DND-41 (cell line): ENCODE measurements around the gene HOXA5.

Source experiments
- CTCF ChIP-seq: IDR thresholded peaks from 2 replicates; pipeline ENCODE4 v1.5.1; 2012; ENCODE audit warnings: borderline replicate concordance, low read length, moderate library complexity, mild to moderate bottlenecking; ENCODE audit not compliant: poor library complexity, severe bottlenecking; ENCODE audit errors: extremely low read depth
- EZH2 ChIP-seq: IDR thresholded peaks from 3 replicates; pipeline ENCODE4 v1.6.1; 2012; ENCODE audit warnings: borderline replicate concordance, low read depth, mild to moderate bottlenecking, moderate library complexity, low read length, inconsistent platforms; ENCODE audit not compliant: severe bottlenecking

GRCh38 chr7:27166531-27167505, 23.3 kb upstream of the HOXA5 start:
- TF ChIP-seq CTCF (no peak), EZH2 (no peak)
